Ovary (tissue), 3 donors: ENCODE measurements around the gene PHACTR1.

ENCODE experiments used
- EP300 ChIP-seq: sonication (generic); formaldehyde crosslinking; IDR thresholded peaks from one replicate; pipeline ENCODE4 v1.6.1; 2017; ENCODE audit warnings: antibody characterized with exemption
- POLR2A ChIP-seq: fragments of 450-650 bp; IDR thresholded peaks from one replicate; pipeline ENCODE4 v1.6.1; 2017; ENCODE audit warnings: antibody characterized with exemption, mild to moderate bottlenecking, moderate library complexity
- TF ChIP-seq, protein P1 (sequence below), 3 donors: fragments of 450-650 bp in 2 of 3; fragments of 200-600 bp in 1 of 3; IDR thresholded peaks; one replicate each; pipeline versions ENCODE4 v1.5.1 to v1.8.0; 2016 to 2022; ENCODE audit warnings: antibody characterized with exemption in 3 of 3, mild to moderate bottlenecking in 1 of 3
- donor health status: DM: no; HTN: no; CAD: no.

DNA sequence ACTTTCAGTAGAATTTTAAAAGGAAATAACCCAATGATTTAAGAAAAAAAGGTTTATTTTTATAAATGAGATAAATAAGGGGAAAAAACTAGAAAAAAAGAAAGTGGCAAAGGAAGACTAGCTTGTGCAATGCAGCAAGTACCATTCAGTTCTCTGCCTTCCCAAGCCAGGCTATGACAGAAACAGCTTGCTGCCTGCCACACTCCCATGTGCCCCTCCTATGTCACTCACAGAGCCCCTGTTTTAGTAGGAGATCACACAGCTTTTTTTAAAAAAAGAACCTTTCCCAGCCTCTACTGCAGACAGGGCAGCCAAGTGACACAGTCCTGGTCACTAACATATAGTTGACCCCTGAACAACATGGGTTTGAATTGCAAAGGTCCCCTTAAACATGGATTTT lies 598.2 kb downstream of the PHACTR1 start:
- TF ChIP-seq POLR2A (no peak), EP300 (no peak)
- TF ChIP-seq, protein P1, sequence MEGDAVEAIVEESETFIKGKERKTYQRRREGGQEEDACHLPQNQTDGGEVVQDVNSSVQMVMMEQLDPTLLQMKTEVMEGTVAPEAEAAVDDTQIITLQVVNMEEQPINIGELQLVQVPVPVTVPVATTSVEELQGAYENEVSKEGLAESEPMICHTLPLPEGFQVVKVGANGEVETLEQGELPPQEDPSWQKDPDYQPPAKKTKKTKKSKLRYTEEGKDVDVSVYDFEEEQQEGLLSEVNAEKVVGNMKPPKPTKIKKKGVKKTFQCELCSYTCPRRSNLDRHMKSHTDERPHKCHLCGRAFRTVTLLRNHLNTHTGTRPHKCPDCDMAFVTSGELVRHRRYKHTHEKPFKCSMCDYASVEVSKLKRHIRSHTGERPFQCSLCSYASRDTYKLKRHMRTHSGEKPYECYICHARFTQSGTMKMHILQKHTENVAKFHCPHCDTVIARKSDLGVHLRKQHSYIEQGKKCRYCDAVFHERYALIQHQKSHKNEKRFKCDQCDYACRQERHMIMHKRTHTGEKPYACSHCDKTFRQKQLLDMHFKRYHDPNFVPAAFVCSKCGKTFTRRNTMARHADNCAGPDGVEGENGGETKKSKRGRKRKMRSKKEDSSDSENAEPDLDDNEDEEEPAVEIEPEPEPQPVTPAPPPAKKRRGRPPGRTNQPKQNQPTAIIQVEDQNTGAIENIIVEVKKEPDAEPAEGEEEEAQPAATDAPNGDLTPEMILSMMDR (IDR thresholded peaks at IDR 0.05), result no peak
